Right atrium auricular region (tissue), 2 donors: Measurements from ENCODE around the gene CDYL2. TPM values are rescaled to one million over a fixed set of nuclear protein-coding genes. Genes with fewer than 3 reads are reported as not detected.
"Not testable (repeated sequence)": the region's sequence is repeated elsewhere in the genome, so short reads cannot be mapped to it uniquely, and the experiment has no call there.

Experiments used
- DNase-seq: peaks from one replicate; pipeline ENCODE4 v3.0.0-alpha.2; 2019; ENCODE audit warnings: low spot score
- H3K27ac ChIP-seq, 2 donors: fragments of 200-600 bp; sonication (generic); 1 replicate in 1 of 2; 2 replicates in 1 of 2; pipeline ENCODE4 v1.5.1; 2016 to 2019
- H3K27me3 ChIP-seq, 2 donors: fragments of 200-600 bp; sonication (generic); one replicate each; pipeline versions ENCODE4 v1.5.1 to v1.6.0; 2017 to 2019
- H3K36me3 ChIP-seq: fragments of 200-600 bp; sonication (generic); one replicate; pipeline ENCODE4 v1.5.1; 2016
- H3K4me1 ChIP-seq, 2 donors: fragments of 200-600 bp; sonication (generic); one replicate each; pipeline versions ENCODE4 v1.5.1 to v1.6.0; 2017 to 2019
- H3K4me3 ChIP-seq, 2 donors: fragments of 200-600 bp; sonication (generic); 1 replicate in 1 of 2; 2 replicates in 1 of 2; pipeline ENCODE4 v1.5.1; 2017 to 2019; ENCODE audit warnings: mild to moderate bottlenecking in 1 of 2, moderate library complexity in 1 of 2
- H3K9me3 ChIP-seq, 2 donors: fragments of 200-600 bp; sonication (generic); one replicate each; pipeline ENCODE4 v1.5.1; 2019
- total RNA-seq, 2 donors: library from RNA; depleted of rRNA; stranded (reverse); fragments of >200 nt; gene quantifications; one replicate each; pipeline ENCODE4 v1.1.0, GENCODE V29; 2016
- TF ChIP-seq, protein P1 (sequence below), 2 donors: fragments of 200-600 bp; sonication (generic); IDR thresholded peaks; one replicate each; pipeline ENCODE4 v1.5.1; 2019; ENCODE audit warnings: antibody characterized with exemption in 2 of 2

The CDYL2 gene
- total RNA-seq, 2 donors from 2014 or later = 1.4 to 2.9 TPM

DNA sequence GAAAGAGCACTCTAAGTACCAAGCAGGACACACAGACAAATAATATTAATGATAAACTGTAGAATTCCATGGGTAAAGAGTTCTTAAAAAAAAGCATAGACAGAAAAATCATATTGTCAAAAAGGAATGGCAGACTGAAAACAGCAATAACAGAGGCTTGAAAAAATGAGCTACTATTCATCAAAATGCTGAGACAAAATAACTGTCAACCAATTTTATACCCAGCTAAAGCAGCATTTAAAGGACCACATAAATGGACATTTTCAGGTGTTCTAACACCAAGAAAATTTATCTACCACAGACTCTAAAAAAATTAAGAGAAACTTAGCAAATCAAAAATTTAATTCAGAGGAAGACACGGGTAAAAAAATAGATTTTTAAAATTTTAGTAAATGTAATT lies 144.5 kb downstream of the CDYL2 start:
- Histone ChIP-seq H3K4me1 (no peaks in the 10 kb centered on the region), H3K27ac (no peak overlapping the region), H3K27me3 (no peaks in the 10 kb centered on the region), H3K9me3 (peaks cover 0 to 5% of the 10 kb centered on the region in 2 donors), H3K36me3 (no peaks in the 10 kb centered on the region), H3K4me3 (no peak overlapping the region)
- no peak for DNase-seq
- TF ChIP-seq, protein P1, sequence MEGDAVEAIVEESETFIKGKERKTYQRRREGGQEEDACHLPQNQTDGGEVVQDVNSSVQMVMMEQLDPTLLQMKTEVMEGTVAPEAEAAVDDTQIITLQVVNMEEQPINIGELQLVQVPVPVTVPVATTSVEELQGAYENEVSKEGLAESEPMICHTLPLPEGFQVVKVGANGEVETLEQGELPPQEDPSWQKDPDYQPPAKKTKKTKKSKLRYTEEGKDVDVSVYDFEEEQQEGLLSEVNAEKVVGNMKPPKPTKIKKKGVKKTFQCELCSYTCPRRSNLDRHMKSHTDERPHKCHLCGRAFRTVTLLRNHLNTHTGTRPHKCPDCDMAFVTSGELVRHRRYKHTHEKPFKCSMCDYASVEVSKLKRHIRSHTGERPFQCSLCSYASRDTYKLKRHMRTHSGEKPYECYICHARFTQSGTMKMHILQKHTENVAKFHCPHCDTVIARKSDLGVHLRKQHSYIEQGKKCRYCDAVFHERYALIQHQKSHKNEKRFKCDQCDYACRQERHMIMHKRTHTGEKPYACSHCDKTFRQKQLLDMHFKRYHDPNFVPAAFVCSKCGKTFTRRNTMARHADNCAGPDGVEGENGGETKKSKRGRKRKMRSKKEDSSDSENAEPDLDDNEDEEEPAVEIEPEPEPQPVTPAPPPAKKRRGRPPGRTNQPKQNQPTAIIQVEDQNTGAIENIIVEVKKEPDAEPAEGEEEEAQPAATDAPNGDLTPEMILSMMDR (IDR thresholded peaks at IDR 0.05) = no peak

DNA sequence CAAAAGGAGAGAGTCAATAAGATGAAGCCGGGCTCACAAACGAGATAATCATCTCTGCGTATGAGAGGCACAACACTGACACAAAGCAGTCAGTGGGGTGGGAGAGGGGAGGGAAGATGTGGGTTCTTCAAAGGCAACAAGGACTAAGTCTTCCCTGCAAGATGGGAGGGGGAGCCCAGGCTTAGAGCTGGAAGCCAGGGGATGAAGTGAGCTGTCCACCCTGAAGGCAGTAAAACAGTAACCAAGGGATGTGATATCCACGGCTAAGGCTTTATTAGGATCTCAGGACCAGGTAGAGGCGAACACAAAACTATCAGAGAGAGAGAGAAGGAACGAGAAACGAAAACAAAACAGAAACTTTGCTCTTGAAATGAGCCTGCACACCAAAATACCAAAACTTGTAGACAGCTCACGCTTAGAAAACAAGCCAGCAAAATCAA lies 147.7 kb downstream of the CDYL2 start:
- Histone ChIP-seq H3K9me3 (peaks cover 0 to 5% of the 10 kb centered on the region in 2 donors), H3K4me1 (no peaks in the 10 kb centered on the region), H3K27me3 (no peaks in the 10 kb centered on the region), H3K4me3 (no peak overlapping the region), H3K36me3 (no peaks in the 10 kb centered on the region), H3K27ac (no peak overlapping the region)
- TF ChIP-seq, protein P1 (IDR thresholded peaks at IDR 0.05) = no peak
- no peak for DNase-seq

DNA sequence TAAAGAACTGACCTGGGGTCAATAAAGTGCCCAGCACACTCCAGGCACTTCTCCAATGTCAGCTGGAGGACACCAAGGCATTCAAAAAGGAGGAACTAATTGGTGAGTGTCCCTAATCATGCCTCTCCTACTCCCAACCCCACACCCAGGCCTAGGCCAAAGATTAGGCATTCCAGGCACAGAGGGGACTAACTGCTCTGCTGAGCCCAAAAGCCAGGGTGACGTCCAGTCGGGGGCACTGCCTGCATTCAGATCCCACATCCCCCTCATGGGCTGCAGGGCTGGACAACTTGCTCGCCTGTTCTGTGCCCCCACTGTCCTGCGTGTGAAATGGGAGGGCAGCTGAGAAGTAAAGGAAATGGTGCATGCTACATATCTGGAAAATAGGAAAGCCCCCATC lies 148.2 kb downstream of the CDYL2 start:
- no peaks in the 10 kb centered on the region for H3K36me3 ChIP-seq
- TF ChIP-seq, protein P1 (IDR thresholded peaks at IDR 0.05) = no peak
- H3K9me3 ChIP-seq = peaks cover 0 to 5% of the 10 kb centered on the region in 2 donors
- no peak overlapping the region for H3K4me3 ChIP-seq
- no peaks in the 10 kb centered on the region for H3K27me3 ChIP-seq
- no peak for DNase-seq
- H3K4me1 ChIP-seq = no peaks in the 10 kb centered on the region
- no peak overlapping the region for H3K27ac ChIP-seq

DNA sequence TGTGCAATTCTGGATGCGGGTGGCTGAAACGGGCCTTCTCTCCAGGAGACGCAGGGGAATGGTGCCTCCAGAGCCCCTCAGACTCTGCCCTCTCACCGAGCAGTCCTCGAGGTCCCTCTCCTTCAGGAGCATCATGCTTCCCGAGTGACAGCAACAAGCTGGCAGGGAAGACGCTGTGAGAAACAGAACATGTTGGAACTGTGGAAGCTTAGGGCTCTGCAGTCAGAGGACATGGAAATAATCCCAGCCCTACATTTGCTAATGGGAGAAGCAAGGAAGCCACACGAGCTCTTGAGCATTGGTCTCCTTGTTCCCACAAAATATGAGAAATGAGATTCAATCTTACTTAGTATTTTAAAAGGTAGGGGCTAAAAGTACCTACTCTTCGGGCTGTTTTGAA lies 148.6 kb downstream of the CDYL2 start:
- Histone ChIP-seq H3K4me3 (no peak overlapping the region), H3K4me1 (no peaks in the 10 kb centered on the region), H3K27ac (no peak overlapping the region), H3K9me3 (peaks cover 0 to 5% of the 10 kb centered on the region in 2 donors), H3K27me3 (no peaks in the 10 kb centered on the region), H3K36me3 (no peaks in the 10 kb centered on the region)
- no peak for DNase-seq
- TF ChIP-seq, protein P1 (IDR thresholded peaks at IDR 0.05) = no peak

DNA sequence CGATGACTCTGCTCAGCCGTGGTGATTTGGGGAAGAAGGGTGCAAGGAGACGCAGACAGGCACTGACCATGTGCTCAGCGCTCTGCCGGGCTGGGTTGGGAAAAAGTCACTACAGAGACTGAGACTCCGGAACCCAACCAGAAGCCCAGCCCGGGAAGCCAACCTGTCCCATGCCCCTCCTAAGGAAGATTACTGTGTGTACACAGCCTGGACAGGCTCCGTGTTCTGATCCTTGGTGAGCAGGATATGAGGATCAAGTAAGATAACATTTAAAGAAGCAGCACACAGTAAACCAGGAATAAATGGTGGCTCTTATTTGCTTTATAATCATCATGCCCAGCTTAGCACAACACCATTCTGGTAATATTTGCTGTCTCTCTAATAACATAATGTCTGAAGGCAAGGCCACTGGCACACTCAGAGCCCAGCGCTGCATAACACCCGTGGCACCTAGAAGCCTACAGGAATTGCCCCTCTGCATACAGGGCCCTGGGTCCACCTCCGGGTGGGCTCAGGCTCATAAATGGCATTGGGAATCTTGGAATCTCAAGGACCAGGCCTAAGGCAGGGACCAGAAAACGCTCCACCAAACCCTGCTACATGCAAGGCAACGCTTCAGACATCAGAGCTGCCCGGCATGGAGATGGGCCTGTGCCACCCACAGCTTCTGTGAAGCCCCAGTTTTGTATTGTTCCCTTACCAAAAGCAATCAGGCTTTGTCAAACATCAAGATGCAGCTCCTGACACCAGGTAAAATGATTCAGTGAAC lies 150.1 kb downstream of the CDYL2 start:
- TF ChIP-seq, protein P1 (IDR thresholded peaks at IDR 0.05) = no peak
- H3K27ac ChIP-seq = no peak overlapping the region
- no peak overlapping the region for H3K4me3 ChIP-seq
- H3K27me3 ChIP-seq = no peaks in the 10 kb centered on the region
- H3K4me1 ChIP-seq = no peaks in the 10 kb centered on the region
- no peaks in the 10 kb centered on the region for H3K36me3 ChIP-seq
- DNase-seq = no peak
- no peaks in the 10 kb centered on the region for H3K9me3 ChIP-seq

DNA sequence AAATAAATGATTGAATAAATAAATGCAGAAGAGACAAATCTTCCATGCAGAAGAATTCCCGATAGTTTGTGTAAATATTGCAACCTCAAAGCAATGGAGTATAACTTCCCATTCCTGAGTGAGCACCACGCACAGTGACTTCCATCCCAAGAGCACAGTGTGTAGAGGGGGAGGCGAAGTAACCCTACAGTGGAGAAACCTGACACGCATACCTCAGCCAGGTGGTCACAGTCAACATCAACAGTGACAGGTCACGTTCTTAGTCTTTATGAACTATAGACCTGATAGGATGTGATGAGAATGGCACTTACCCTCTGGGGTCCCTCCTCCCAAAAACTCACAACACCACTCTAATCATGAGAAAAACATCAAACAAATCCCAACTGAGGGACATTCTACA lies 152.0 kb downstream of the CDYL2 start:
- TF ChIP-seq, protein P1 (IDR thresholded peaks at IDR 0.05) = no peak
- no peak for DNase-seq
- no peak overlapping the region for H3K4me3 ChIP-seq
- no peaks in the 10 kb centered on the region for H3K36me3 ChIP-seq
- H3K27ac ChIP-seq = no peak overlapping the region
- no peaks in the 10 kb centered on the region for H3K9me3 ChIP-seq
- H3K27me3 ChIP-seq = no peaks in the 10 kb centered on the region
- no peaks in the 10 kb centered on the region for H3K4me1 ChIP-seq

DNA sequence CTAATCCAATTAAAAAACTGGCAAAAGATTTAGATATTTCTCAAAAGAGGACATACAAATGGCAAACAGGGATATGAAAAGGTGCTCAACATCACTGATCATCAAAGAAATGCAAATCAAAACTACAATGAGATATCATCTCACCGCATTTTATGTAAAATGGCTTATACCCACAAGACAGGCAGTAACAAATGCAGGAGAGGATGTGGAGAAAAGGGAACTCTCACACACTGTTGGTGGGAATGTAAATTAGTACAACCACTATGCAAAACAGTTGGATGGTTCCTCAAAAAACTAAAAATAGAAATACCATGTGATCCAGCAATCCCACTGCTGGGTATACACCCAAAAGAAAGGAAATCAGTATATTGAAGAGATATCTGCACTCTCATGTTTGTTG lies 154.1 kb downstream of the CDYL2 start:
- not testable (repeated sequence) for H3K9me3 ChIP-seq, DNase-seq, H3K36me3 ChIP-seq, H3K27me3 ChIP-seq, H3K4me3 ChIP-seq, H3K4me1 ChIP-seq, H3K27ac ChIP-seq
